HFFc6 (cell line): ENCODE data around the gene KLHL7. TPM values are rescaled to one million over a fixed set of nuclear protein-coding genes. Genes with fewer than 3 reads are reported as not detected.
A peak's percentile ranks its signal among the peaks of the same experiment; 100 is the strongest.

Source experiments
- DNase-seq: peaks from one replicate; pipeline ENCODE4 v3.0.0-alpha.2; 2018
- H3K27ac Mint-ChIP-seq: 2 replicates; pipeline ENCODE4 v1.8.0; 2020; ENCODE audit warnings: mild to moderate bottlenecking, mixed read lengths
- H3K27me3 Mint-ChIP-seq: 2 replicates; pipeline ENCODE4 v1.8.0; 2021; ENCODE audit warnings: mild to moderate bottlenecking, moderate library complexity, mixed read lengths; ENCODE audit not compliant: insufficient read depth
- H3K36me3 Mint-ChIP-seq: 2 replicates; pipeline ENCODE4 v1.8.0; 2021; ENCODE audit warnings: low read depth, mixed read lengths
- H3K4me1 Mint-ChIP-seq: 2 replicates; pipeline ENCODE4 v1.8.0; 2020; ENCODE audit warnings: low read depth, mixed read lengths
- H3K4me3 Mint-ChIP-seq: 2 replicates; pipeline ENCODE4 v1.8.0; 2020; ENCODE audit warnings: mild to moderate bottlenecking, moderate library complexity, mixed read lengths
- H3K9me3 Mint-ChIP-seq: 2 replicates; pipeline ENCODE4 v1.8.0; 2020; ENCODE audit warnings: mild to moderate bottlenecking, mixed read lengths
- CTCF ChIP-seq: fragments of 200-600 bp; sonication (generic); IDR thresholded peaks from 2 replicates; pipeline ENCODE4 v1.5.0; 2021; ENCODE audit warnings: antibody characterized with exemption, mild to moderate bottlenecking
- total RNA-seq, 6 experiments: library from RNA; stranded (reverse); fragmentation: NEBNext Ultra II Directional; extraction: Animal tissue kit (Norgen Biotek cat#: 25700); gene quantifications; 2 replicates in 1 of 6; 3 replicates in 5 of 6; pipeline ENCODE4 v1.2.3, GENCODE V29; 2021

Gene KLHL7
- total RNA-seq, 6 experiments from 2014 or later, result 23.1 to 31.2 (median 29.5) TPM

- peaks cover 3% of the 10 kb centered on the region for H3K36me3 Mint-ChIP-seq
- no peak overlapping the region for H3K27ac Mint-ChIP-seq
- TF ChIP-seq CTCF, result no peak
- H3K9me3 Mint-ChIP-seq, result no peaks in the 10 kb centered on the region
- peak overlapping the region; percentile 95 for H3K4me3 Mint-ChIP-seq
- peaks cover 1% of the 10 kb centered on the region; the same call in 1 of the 2 replicates for H3K27me3 Mint-ChIP-seq
- H3K4me1 Mint-ChIP-seq, result peaks cover 38% of the 10 kb centered on the region
- DNase-seq, result no peak
Observed at GRCh38 chr7:23107781-23108180, 2.2 kb downstream of the KLHL7 start.

- no peak overlapping the region for H3K4me3 Mint-ChIP-seq
- peaks cover 47% of the 10 kb centered on the region for H3K4me1 Mint-ChIP-seq
Observed at GRCh38 chr7:23108995-23109394, 3.4 kb downstream of the KLHL7 start.

GRCh38 chr7:23109470-23109869 lies 3.9 kb downstream of the KLHL7 start:
- peaks cover 1% of the 10 kb centered on the region; the same call in 1 of the 2 replicates for H3K27me3 Mint-ChIP-seq
- TF ChIP-seq CTCF, result no peak
- peaks cover 52% of the 10 kb centered on the region for H3K4me1 Mint-ChIP-seq
- no peaks in the 10 kb centered on the region for H3K36me3 Mint-ChIP-seq
- DNase-seq, result no peak
- no peak overlapping the region for H3K4me3 Mint-ChIP-seq
- H3K27ac Mint-ChIP-seq, result no peak overlapping the region
- H3K9me3 Mint-ChIP-seq, result no peaks in the 10 kb centered on the region

More at GRCh38 chr7:23108995-23109394, 3.4 kb downstream of the KLHL7 start:
- peaks cover 1% of the 10 kb centered on the region; the same call in 1 of the 2 replicates for H3K27me3 Mint-ChIP-seq
- no peak overlapping the region for H3K27ac Mint-ChIP-seq
- H3K36me3 Mint-ChIP-seq, result no peaks in the 10 kb centered on the region
- no peak for DNase-seq
- H3K9me3 Mint-ChIP-seq, result no peaks in the 10 kb centered on the region
- TF ChIP-seq CTCF, result no peak

GRCh38 chr7:23114896-23115295 lies 9.3 kb downstream of the KLHL7 start:
- no peak overlapping the region for H3K4me3 Mint-ChIP-seq
- H3K27me3 Mint-ChIP-seq, result no peaks in the 10 kb centered on the region; the same call in 1 of the 2 replicates
- no peak for TF ChIP-seq CTCF
- peaks cover 47% of the 10 kb centered on the region for H3K4me1 Mint-ChIP-seq
- peak; percentile 37 for DNase-seq
- peak overlapping the region; percentile 65 for H3K27ac Mint-ChIP-seq
- H3K9me3 Mint-ChIP-seq, result no peaks in the 10 kb centered on the region
- no peaks in the 10 kb centered on the region for H3K36me3 Mint-ChIP-seq

GRCh38 chr7:23115991-23116390 lies 10.4 kb downstream of the KLHL7 start:
- no peak overlapping the region; the same call in 1 of the 2 replicates for H3K27ac Mint-ChIP-seq
- TF ChIP-seq CTCF, result no peak
- no peaks in the 10 kb centered on the region; the same call in 1 of the 2 replicates for H3K27me3 Mint-ChIP-seq
- DNase-seq, result no peak
- H3K4me1 Mint-ChIP-seq, result peaks cover 47% of the 10 kb centered on the region
- H3K4me3 Mint-ChIP-seq, result no peak overlapping the region
- H3K36me3 Mint-ChIP-seq, result no peaks in the 10 kb centered on the region
- H3K9me3 Mint-ChIP-seq, result no peaks in the 10 kb centered on the region

GRCh38 chr7:23117841-23118240 lies 12.3 kb downstream of the KLHL7 start:
- no peaks in the 10 kb centered on the region for H3K36me3 Mint-ChIP-seq
- no peak overlapping the region for H3K4me3 Mint-ChIP-seq
- no peak overlapping the region for H3K27ac Mint-ChIP-seq
- peaks cover 36% of the 10 kb centered on the region for H3K4me1 Mint-ChIP-seq
- no peak for TF ChIP-seq CTCF
- no peaks in the 10 kb centered on the region for H3K9me3 Mint-ChIP-seq
- no peak for DNase-seq
- H3K27me3 Mint-ChIP-seq, result no peaks in the 10 kb centered on the region; the same call in 1 of the 2 replicates
